SKM-1 (cell line): ENCODE measurements around the gene CIBAR2.
"Not testable (repeated sequence)": the region's sequence is repeated elsewhere in the genome, so short reads cannot be mapped to it uniquely, and the experiment has no call there.

Experiments used
- DNase-seq: peaks from one replicate; lab custom pipeline; 2025; ENCODE audit not compliant: unreplicated experiment; lab: John Stamatoyannopoulos, UW

The CIBAR2 gene

DNA sequence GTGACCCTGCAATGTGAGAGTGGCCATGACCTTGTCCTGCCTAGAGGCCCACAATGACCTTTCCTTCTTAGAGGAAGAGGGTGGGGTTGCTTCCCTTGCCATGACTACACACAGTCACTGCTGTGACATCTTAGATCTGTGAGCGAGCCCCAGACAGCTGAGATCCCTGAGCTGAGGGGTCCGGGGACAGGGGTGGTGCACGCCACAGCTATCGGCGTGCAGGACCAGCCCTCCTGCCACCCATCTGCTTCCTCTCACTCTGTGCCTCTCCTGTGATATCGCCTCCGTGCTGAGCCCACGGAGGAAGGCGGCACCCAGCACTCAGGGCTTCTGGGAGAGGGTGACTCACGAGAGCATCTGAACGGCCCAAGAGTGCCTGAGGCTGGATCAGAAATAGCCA, 49.4 kb downstream of the CIBAR2 start:
- no peak for DNase-seq

DNA sequence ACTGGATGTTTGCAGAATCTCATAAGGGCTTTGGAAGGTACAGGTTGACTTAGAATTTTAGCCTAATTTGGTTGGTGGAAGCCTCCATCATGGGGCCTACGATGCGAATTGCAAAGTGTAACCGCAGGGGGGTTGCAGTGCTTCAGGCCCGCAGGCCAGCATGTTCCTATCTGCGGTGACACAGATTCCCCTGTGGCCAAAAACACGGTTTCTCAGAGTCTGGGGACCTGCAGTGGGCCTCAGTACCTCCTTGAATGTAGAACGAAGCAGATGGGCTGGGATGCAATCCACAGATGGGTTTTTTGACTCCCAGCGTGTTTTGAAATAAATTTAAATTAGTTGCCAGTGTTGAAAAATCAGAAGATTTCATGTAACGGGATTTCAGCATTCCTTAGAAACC, 49.9 kb downstream of the CIBAR2 start:
- no peak for DNase-seq

DNA sequence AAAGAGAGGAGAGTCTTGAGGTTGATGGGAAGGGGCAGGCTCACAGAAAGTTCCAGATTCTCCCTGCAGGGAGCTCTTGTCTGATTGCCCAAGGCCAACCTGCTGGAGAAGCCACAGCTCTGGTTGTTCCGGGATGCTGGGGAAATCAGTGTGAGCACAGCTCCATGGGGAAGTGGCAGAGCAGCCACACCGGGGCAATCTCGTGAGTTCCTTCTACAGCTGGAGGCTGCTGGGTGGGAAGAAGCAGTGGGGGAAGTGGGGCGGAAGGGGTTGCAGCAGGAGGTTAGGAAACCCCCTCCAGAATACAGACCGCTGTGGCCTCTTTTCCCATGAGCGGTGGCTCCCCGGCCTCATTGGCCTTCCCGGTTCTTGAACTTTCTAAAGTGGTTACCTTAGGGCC, 50.7 kb downstream of the CIBAR2 start:
- peak; percentile 58 for DNase-seq

DNA sequence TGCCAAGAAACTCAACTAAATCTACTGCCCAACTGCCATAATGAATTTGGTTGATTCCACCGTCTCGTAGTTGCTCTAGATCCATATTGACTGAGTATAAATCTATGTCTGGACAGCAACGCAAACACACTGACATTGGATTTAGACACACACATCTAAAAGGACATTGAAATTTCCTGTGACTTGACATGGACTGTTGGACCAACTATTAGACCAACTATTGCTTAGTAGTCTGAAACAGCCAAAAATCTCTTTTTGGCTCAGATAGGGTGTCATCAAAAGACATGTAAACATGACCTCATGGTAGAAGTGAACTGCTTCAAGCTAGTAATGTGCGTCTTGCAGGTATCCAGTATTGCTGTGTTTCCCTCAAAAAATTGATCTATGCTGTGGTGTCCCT, 53.4 kb downstream of the CIBAR2 start:
- no peak for DNase-seq

DNA sequence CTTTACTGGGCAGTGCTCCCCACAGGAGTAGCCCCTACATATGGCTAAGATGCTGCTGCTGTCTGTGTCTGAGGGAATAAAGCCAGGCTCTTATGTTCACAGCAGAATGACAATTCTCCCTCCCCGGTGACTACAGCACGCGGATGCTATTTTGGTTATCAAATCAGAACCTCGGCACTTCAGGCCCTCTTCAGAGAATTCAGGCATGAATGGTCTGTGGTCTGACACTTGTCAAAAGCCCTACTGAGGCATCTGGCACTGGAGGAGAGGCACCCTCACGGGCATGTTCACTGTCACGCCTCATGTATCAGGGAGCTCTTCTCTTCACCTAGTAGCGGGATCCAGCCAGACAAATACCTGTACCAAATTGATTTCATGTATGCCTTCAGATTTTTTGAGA, 54.3 kb downstream of the CIBAR2 start:
- no peak for DNase-seq

DNA sequence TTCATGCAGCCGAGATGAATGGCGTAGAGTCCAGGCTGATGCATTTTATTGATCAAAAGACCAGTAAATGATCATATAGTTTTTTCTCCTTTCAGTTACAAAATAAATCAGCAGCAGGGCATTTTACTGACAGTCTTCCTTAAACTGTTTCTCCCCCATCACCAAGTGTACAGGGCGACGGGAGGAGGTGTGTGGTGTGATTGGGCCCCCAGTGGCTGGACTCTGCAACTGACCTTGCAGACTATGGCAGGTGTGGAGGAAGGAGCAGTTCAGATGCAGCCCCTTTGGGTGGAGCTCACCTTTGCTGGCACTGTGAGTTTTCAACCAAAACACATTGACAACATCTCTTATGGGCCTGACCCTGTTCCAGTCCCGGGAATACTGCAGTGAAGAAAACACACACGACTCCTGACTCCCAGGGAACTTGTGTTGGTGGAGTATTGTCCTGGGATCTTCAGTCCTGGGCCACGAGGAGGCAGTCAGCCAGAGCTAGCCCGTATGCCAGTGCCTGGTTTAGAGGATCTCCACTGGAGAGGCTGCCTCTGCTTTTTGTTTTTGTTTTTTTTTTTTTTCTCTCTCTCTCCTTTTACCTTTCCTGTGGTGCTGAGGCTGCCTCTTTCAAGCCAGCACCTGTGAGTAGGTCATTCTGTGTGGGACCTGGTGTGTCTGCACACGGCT, 54.9 kb downstream of the CIBAR2 start:
- no peak for DNase-seq

DNA sequence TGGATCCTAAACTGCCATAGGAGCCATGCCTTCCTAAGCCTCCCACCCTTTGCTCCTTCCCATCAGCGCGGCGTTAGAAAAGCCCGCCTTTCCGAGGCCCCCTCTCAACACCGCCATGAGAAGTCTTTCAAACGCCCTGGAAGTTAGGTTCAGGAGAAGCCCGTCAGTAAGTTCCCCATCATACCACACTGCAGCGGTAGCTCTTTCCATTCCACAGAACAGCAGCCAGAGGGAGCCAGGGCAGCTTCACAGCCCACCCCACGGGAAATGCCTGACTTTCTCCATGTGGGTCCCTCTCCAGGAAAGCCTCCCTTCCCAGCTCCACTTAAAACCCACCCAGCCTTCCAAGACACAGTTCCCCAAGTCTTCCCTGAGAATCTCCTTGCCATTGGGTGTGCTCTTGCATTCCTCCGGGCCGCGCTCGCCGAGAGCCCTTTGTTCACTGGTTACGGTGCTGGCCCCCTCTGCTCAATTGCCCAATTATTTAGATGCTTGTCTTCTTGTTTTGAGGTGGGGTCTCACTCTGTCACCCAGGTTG, 56.0 kb downstream of the CIBAR2 start:
- no peak for DNase-seq

DNA sequence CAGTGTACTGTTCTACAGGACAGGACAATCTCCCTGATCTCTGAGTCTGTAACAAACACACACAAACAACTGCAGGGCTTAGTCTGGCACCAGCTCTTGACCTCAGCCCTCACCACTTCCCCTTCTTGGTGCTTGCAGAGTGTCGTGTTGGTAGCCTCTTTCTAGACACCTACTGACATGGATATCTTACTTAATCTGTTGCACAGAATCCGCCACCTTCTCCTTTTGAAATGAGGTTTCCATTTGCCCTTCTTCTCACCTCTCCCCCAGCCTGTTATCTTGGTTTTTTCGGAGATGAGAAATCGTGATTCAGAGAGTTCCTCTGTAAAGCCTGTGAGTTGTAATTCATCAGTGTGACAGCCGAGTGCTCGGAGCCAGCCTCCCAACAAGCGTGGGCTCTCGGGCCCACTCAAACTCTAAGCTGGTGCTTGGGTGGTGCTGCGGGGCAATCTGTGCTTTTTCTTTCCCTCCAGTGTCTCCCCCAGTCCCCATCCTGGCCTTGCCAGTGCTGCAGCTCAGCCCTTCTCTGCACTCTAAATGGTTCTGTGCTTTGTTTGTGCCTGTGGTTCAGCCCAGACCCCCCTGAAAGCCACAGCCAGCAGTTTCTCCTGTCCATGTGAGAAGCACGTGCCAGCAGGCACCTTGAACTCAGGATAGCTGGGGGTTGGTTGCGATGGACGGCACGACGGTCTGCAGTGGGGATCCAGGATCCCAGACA, 56.6 kb downstream of the CIBAR2 start:
- peak; percentile 99 for DNase-seq

DNA sequence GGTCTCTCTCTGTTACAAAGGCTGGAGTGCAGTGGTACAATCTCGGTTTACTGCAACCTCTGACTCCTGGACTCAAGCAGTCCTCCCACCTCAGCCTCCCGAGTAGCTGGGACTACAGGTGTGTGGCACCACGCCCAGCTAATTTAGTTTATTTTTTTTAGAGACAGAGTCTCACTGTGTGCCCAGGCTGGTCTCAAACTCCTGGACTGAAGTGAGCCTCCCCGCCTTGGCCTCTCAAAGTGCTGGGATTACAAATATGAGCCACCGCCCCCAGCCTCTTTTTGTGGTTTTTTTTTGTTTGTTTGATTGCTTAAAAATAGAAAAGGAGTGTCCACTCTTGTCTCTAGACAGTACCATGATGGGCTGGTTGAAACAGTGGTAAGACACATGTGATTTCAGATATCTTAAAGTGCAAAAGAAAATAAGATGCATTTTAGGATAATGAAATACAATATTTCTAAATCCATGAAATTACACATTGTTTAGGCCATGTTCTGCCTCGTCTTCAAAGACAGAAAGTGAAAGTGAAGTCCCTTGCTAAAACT, 57.3 kb downstream of the CIBAR2 start:
- DNase-seq, result no peak

DNA sequence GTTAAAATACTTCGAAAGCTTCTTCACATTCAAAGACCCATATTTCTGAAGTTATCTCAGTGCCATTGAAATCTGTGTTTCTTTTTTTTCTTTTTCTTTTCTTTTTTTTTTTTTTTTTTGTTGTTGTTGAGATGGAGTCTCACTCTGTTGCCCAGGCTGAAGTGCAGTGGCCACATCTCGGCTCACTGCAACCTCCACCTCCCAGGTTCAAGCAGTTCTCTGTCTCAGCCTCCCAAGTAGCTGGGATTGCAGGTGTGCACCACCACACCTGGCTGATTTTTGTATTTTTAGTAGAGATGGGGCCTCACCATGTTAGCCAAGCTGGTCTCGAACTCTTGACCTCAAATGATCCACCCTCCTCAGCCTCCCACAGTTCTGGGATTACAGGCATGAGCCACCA, 58.0 kb downstream of the CIBAR2 start:
- not testable (repeated sequence) for DNase-seq

DNA sequence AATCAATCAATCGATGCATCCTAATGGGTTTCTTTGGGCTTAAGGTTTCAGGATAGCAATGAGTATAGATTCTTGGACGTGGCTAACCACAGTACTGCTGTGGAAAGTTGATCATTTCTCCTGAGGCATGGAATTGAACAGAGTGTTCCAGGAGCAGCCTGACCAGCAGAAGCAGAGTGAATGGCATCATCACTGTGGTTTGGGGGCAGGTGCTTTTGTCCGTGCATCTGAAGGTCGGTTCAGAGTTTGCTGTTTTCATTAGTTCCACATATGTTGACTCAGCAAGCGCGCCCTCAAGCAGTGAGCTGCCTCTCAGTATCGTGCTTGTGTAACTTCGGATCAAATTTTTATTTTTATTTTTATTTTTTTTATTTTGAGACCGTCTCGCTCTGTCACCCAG, 59.7 kb downstream of the CIBAR2 start:
- DNase-seq, result no peak

DNA sequence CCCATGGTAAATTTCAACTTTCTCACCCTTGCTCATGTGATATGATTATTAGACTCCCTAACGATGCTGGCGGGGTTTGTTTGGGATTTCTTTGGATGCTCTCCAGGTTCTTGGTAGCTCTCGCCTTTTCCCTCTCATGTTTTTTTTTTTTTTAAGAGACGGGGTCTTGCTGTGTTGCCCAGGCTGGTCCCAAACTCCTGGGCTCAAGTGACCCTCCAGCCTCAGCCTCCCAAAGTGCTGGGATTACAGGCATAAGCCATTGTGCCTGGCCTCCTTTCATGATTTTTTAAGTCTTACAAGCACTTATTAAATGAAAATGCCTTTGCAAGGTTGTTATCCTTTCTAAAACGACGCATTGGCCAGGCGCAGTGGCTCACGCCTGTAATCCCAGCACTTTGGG, 60.6 kb downstream of the CIBAR2 start:
- no peak for DNase-seq

DNA sequence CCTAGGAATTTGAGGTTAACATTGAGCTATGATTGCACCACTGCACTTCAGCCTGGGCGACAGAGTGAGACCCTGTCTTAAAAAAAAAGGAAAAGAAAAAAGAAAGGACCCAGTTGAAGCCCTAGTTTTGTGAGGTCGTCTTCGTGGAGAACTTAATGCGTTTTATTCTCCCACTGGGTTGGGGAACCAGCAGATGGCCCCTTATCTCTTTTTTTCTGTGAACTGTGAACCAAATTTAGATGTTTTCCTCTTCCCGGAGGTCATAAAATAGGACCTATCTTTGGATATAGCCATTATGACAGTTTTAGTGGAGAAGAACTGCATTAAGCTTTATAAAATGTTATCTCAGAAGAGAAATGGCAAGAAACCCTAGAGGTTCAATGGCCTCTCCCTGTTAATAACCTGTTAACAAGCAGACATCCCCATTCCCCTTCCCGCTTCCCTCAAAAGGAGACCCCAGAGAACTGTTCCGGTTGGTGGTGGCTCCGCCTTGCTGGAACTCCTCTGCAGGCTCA, 61.1 kb downstream of the CIBAR2 start:
- DNase-seq, result no peak

DNA sequence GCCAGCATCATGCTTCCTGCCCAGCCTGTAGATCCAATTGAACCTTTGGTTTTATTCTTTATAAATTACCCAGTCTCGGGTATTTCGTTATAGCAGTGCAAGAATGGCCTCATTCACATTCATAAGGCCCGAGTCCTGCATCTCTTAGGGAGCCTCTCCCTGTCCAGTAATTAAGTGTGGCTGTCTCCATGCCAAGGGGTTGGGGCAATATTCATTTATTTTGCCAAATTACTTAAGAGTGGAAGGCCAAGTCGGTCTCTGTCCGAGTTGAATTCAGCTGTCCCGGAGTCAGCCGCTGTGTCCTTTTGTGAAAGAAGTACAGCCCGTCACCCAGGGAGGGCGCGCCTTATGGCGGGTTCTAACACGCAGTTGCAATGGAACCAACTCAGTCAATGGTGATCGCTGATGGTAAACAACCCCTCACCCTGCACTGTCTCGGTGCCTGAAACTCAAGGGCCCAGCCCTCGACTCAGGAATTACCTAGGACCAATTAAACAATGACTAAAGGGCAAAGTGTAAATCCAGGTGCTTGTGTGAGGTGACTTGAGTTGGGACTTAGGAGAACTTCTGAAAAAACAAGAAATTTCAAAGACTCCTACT, 62.5 kb downstream of the CIBAR2 start:
- DNase-seq, result no peak

DNA sequence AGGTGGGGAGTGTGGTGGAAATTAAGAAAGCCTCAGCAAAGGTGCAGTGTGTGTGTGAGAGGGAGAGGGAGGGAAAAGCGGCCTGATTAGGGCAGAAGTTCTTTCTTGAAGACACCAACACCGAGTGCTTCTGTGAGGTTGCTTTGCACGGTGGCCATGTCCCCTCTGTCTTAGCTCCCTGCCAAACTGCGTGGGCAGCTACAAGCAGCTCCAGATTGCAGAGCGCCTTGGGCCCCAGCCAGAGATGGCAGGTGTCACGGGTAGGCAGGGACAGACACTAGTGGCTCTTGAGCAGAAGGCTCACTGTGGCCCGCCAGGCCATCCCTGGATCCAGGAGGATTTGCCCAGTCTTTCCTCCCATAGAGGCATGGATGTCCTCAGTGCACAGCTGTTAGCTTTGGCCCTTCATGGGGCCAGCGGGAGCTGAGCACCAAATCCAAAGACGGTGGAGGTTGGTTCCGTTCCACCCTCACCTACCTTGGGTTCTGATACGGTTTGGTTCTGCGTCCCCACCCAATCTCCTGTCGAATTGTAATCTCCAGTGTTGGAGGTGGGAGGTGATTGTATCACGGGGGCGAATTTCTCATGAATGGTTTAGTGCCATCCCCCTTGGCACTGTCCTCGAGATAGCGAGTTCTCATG, 63.2 kb downstream of the CIBAR2 start:
- no peak for DNase-seq
